ENCODE results near the gene MAML2. TPM values are rescaled to one million over a fixed set of nuclear protein-coding genes. Genes with fewer than 3 reads are reported as not detected.

Gene MAML2
- total and polyA plus RNA-seq, 2 of the 13 experiments (the other 11 are each of a cell fraction or from before 2014, with no cell fraction given) = 2.3 to 25.9 TPM

DNA sequence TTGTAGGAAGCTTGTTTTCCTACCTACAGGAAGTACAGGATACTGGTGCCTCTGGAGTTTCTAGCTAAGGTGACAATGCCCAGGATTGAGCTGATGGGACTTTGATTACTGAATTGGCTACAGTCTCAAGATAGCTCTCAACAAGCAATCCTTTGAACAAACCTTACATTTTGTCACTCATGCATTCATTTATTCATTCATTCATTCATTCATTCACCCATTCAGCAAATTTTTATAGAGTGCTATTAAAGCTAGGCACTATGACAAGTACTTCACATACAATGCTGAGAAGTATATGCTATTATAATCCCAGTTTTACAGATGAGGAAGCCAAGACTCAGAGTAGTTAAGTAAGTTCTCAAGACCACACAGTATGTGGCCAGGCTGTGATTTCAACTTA, 316.0 kb downstream of the MAML2 start:
- CTCF ChIA-PET (ENCODE audit: low intra/inter-chr PET ratio, low total read pairs) = no interaction called here
- Histone ChIP-seq H3K4me3 (replicated peaks in 1 of 3; ENCODE audit: insufficient read depth in 1 of 3, low read depth in 2 of 3, low read length in 3 of 3) (no peak overlapping the region), H3K9ac (ENCODE audit: insufficient read depth, low read depth, low read length) (no peak overlapping the region), H3K9me3 (ENCODE audit: low read length) (no peaks in the 10 kb centered on the region), H3K27me3 (ENCODE audit: control insufficient read depth in 1 of 2, insufficient read depth in 2 of 2, low read length in 2 of 2) (no peaks in the 10 kb centered on the region), H2AFZ (ENCODE audit: low read length) (no peak overlapping the region), H3K4me1 (ENCODE audit: insufficient read depth, low read length) (no peaks in the 10 kb centered on the region; the same call in 1 of the 2 replicates), H3K4me2 (ENCODE audit: low read depth, low read length) (no peak overlapping the region), H3K79me2 (ENCODE audit: insufficient read depth, low read length) (no peaks in the 10 kb centered on the region), H4K20me1 (ENCODE audit: insufficient read depth, low read length) (no peaks in the 10 kb centered on the region), H3K36me3 (replicated peaks in 1 of 2; ENCODE audit: control insufficient read depth in 1 of 2, insufficient read depth in 2 of 2, low read length in 2 of 2) (peaks cover 5 to 9% of the 10 kb centered on the region in 2 experiments; a peak in 4 of 5 replicates), H3K27ac (ENCODE audit: extremely low read length, insufficient read depth, low read length) (no peak overlapping the region)
- FAIRE-seq = no peak
- DNase-seq (ENCODE audit: low spot score) = no peak
- no TSS peak for BruUV-seq (replicated peaks)
- TF ChIP-seq WIZ (CRISPR knock-in tag; IDR thresholded peaks at IDR 0.05) (no peak), ZNF280B (CRISPR knock-in tag; IDR thresholded peaks at IDR 0.05; ENCODE audit: borderline replicate concordance) (no peak), ZNF33A (CRISPR knock-in tag; IDR thresholded peaks at IDR 0.05; ENCODE audit: borderline replicate concordance) (no peak), FOSL2 (CRISPR knock-in tag; IDR thresholded peaks at IDR 0.05) (no peak), ZNF24 (IDR thresholded peaks at IDR 0.05) (0 out of 2 replicates have a peak, but pooled peaks have one; percentile 61), ZNF607 (CRISPR knock-in tag; IDR thresholded peaks at IDR 0.05; ENCODE audit: borderline replicate concordance) (no peak), STAG1 (CRISPR knock-in tag; IDR thresholded peaks at IDR 0.05) (no peak), ZNF317 (CRISPR knock-in tag; IDR thresholded peaks at IDR 0.05) (no peak)
- in situ Hi-C loops (cut with HindIII; ENCODE audit: extremely low pct_ligation_motif_present, low pct_unique_long_range_greater_than_20kb) = no loop called here
- no peak for ATAC-seq
- POLR2A ChIA-PET = no interaction called here
- intact Hi-C loops (cut with micrococcal nuclease; ENCODE audit: unreplicated experiment) = no loop called here

DNA sequence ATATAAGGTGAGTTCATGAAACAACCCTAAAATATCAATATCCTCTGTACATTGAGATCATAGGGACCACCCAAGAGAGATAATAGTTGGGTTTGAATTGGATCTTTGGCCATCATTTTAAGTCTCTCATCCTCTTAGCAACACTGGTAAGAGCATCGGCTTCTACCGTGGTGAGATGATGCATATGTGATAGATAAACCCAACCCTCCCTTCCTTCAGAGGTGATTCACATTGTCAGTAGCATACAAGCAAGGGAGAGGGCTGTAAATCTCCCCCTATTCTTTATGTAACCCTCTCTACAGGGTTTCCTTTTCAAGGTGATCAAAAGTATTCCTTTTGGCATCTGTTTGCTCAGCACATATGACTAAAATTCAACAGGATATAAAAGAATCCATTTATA, 316.7 kb downstream of the MAML2 start:
- no peak overlapping the region for H3K4me3 ChIP-seq (replicated peaks in 1 of 3; ENCODE audit: insufficient read depth in 1 of 3, low read depth in 2 of 3, low read length in 3 of 3)
- H3K9ac ChIP-seq (ENCODE audit: insufficient read depth, low read depth, low read length) = no peak overlapping the region
- peaks cover 9 to 12% of the 10 kb centered on the region in 2 experiments; a peak in 4 of 5 replicates for H3K36me3 ChIP-seq (replicated peaks in 1 of 2; ENCODE audit: control insufficient read depth in 1 of 2, insufficient read depth in 2 of 2, low read length in 2 of 2)
- H3K27me3 ChIP-seq (ENCODE audit: control insufficient read depth in 1 of 2, insufficient read depth in 2 of 2, low read length in 2 of 2) = no peaks in the 10 kb centered on the region
- no peak for DNase-seq (ENCODE audit: low spot score)
- ChIA-PET CTCF (ENCODE audit: low intra/inter-chr PET ratio, low total read pairs) (no interaction called here), POLR2A (no interaction called here)
- TF ChIP-seq NFE2 (CRISPR knock-in tag; IDR thresholded peaks at IDR 0.05) (no peak), MXI1 (IDR thresholded peaks at IDR 0.05; ENCODE audit: borderline replicate concordance, low read depth, low read length) (no peak), ZBTB26 (CRISPR knock-in tag; IDR thresholded peaks at IDR 0.05; ENCODE audit: borderline replicate concordance) (no peak), BCL6 (CRISPR knock-in tag; IDR thresholded peaks at IDR 0.05) (no peak)
- H3K4me2 ChIP-seq (ENCODE audit: low read depth, low read length) = no peak overlapping the region
- ATAC-seq = no peak
- H3K79me2 ChIP-seq (ENCODE audit: insufficient read depth, low read length) = no peaks in the 10 kb centered on the region
- H3K9me3 ChIP-seq (ENCODE audit: low read length) = no peaks in the 10 kb centered on the region
- H4K20me1 ChIP-seq (ENCODE audit: insufficient read depth, low read length) = no peaks in the 10 kb centered on the region
- intact Hi-C loops (cut with micrococcal nuclease; ENCODE audit: unreplicated experiment) = no loop called here
- no peak overlapping the region for H2AFZ ChIP-seq (ENCODE audit: low read length)
- 92% methylated on average over 2 of the region's 2 CpGs for WGBS (ENCODE audit: low lambda C conversion rate)
- no peak overlapping the region for H3K27ac ChIP-seq (ENCODE audit: extremely low read length, insufficient read depth, low read length)
- no TSS peak for BruUV-seq (replicated peaks)
- in situ Hi-C loops (cut with HindIII; ENCODE audit: extremely low pct_ligation_motif_present, low pct_unique_long_range_greater_than_20kb) = no loop called here
- H3K4me1 ChIP-seq (ENCODE audit: insufficient read depth, low read length) = no peaks in the 10 kb centered on the region; the same call in 1 of the 2 replicates
- FAIRE-seq = no peak
